ENCODE data around the gene LARGE2.

DNA sequence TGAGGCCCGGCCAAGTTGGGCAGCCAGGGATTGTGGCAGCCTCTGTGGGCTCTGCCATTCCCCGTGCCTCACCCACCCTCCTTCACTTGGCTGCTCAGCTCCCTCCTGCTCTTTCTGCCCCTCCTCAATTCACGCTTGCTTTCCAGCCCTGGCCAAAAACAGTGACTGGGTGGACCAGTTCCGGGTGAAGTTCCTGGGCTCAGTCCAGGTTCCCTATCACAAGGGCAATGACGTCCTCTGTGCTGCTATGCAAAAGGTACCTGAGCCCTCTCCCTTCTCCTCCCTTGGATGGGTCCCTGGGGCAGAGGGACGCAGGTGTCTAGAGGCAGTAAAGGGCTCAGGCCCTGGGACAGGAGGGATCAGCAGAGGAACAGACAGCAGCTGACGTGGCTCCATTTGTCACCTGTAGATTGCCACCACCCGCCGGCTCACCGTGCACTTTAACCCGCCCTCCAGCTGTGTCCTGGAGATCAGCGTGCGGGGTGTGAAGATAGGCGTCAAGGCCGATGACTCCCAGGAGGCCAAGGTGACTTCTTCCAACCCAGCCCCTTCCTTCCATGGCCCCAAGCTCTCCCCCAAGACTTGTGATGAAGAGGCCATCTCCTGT, 18.0 kb upstream of the LARGE2 start:
- TF ChIP-seq ZNF219 (CRISPR knock-in tag; IDR thresholded peaks at IDR 0.05; ENCODE audit: borderline replicate concordance), result no peak
- TF ChIP-seq, protein P1, sequence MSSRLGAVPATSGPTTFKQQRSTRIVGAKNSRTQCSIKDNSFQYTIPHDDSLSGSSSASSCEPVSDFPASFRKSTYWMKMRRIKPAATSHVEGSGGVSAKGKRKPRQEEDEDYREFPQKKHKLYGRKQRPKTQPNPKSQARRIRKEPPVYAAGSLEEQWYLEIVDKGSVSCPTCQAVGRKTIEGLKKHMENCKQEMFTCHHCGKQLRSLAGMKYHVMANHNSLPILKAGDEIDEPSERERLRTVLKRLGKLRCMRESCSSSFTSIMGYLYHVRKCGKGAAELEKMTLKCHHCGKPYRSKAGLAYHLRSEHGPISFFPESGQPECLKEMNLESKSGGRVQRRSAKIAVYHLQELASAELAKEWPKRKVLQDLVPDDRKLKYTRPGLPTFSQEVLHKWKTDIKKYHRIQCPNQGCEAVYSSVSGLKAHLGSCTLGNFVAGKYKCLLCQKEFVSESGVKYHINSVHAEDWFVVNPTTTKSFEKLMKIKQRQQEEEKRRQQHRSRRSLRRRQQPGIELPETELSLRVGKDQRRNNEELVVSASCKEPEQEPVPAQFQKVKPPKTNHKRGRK (CRISPR knock-in tag; IDR thresholded peaks at IDR 0.05; ENCODE audit: borderline replicate concordance), result no peak

All from WTC11 (cell line).